RWPE1 (cell line): Measurements from ENCODE around the gene SCYL2.
"Not testable (repeated sequence)": the region's sequence is repeated elsewhere in the genome, so short reads cannot be mapped to it uniquely, and the experiment has no call there.

Experiments
- CTCF ChIA-PET: fragments of 350-600 bp; sonication (Branson Sonifier 250); formaldehyde crosslinking; extraction: SDS; loops from one replicate; lab custom pipeline; 2021; lab: Yijun Ruan, JAX
- POLR2A ChIA-PET: fragments of 400-600 bp; formaldehyde crosslinking; extraction: SDS; loops from one replicate; lab custom pipeline; 2020; ENCODE audit warnings: antibody characterized with exemption; ENCODE audit not compliant: low non-redundant PET; lab: Yijun Ruan, JAX
- DNase-seq: peaks from one replicate; pipeline ENCODE4 v3.0.0; 2012; ENCODE audit warnings: low spot score
- H3K27ac ChIP-seq: fragments of 450-650 bp; 2 replicates; pipeline ENCODE4 v1.5.1; 2017
- TF ChIP-seq, protein P1 (sequence below): fragments of 450-650 bp; conservative IDR thresholded peaks from 2 replicates; pipeline ENCODE4 v1.5.1; 2017; ENCODE audit warnings: low read depth, mild to moderate bottlenecking

Gene SCYL2, protein sequence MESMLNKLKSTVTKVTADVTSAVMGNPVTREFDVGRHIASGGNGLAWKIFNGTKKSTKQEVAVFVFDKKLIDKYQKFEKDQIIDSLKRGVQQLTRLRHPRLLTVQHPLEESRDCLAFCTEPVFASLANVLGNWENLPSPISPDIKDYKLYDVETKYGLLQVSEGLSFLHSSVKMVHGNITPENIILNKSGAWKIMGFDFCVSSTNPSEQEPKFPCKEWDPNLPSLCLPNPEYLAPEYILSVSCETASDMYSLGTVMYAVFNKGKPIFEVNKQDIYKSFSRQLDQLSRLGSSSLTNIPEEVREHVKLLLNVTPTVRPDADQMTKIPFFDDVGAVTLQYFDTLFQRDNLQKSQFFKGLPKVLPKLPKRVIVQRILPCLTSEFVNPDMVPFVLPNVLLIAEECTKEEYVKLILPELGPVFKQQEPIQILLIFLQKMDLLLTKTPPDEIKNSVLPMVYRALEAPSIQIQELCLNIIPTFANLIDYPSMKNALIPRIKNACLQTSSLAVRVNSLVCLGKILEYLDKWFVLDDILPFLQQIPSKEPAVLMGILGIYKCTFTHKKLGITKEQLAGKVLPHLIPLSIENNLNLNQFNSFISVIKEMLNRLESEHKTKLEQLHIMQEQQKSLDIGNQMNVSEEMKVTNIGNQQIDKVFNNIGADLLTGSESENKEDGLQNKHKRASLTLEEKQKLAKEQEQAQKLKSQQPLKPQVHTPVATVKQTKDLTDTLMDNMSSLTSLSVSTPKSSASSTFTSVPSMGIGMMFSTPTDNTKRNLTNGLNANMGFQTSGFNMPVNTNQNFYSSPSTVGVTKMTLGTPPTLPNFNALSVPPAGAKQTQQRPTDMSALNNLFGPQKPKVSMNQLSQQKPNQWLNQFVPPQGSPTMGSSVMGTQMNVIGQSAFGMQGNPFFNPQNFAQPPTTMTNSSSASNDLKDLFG

DNA sequence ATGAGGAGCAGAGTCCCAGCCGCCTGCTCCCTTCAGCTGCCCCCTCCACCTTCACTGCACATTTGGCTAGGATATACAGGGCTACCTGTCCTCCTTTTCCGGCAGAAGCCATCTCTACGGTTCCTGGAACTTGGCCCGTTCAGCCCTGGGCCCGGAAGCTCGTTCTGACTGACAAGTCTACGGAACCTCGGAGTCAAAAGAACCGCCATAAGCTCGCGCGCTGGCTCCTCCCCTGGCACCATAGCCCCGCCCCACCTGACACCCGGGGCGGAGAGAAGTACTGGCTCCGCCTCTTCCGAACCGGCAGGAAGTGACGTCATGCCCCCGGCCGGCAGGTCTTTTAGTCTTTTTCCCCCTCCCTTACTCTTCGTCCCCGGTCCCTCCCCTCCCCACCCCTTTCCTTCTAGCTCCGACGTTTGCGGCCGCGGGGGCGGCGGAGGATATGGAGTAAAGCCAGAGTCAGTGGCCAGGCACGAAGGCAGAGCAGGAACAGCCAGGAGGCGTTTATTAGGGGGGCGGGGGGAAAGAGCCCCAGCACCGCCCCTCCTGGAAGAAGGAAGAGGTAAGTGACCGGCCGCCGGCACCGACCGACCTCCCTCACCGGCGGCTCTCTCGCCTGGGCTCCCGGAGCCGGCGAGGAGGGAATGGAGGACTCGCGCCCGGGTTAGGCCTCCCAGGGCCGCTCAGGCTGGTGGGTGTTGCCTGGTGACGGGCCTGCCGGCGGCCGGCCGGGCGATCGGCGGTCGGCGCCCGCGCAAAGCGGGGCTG lies at the start of gene SCYL2, which contains the start of gene DEPDC4:
SCYL2 (plus strand) TSS at position 343 of the 768 bp plus-strand sequence. CDS start 15,794 bp downstream, outside the sequence.
DEPDC4 (minus strand) TSS at position 245 of the 768 bp plus-strand sequence; CDS start at position 242, 3 bp downstream.
- peak within 1 kb of the TSS; percentile 94 for H3K27ac ChIP-seq
- TF ChIP-seq, protein P1, sequence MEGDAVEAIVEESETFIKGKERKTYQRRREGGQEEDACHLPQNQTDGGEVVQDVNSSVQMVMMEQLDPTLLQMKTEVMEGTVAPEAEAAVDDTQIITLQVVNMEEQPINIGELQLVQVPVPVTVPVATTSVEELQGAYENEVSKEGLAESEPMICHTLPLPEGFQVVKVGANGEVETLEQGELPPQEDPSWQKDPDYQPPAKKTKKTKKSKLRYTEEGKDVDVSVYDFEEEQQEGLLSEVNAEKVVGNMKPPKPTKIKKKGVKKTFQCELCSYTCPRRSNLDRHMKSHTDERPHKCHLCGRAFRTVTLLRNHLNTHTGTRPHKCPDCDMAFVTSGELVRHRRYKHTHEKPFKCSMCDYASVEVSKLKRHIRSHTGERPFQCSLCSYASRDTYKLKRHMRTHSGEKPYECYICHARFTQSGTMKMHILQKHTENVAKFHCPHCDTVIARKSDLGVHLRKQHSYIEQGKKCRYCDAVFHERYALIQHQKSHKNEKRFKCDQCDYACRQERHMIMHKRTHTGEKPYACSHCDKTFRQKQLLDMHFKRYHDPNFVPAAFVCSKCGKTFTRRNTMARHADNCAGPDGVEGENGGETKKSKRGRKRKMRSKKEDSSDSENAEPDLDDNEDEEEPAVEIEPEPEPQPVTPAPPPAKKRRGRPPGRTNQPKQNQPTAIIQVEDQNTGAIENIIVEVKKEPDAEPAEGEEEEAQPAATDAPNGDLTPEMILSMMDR = no peak
- peak; percentile 98 for DNase-seq
- ChIA-PET CTCF (interaction anchor here (0.5 to 0.7 kb wide), 2 partner anchors 26 to 1000 kb away, joined by 3 read pairs; no protein-coding TSS in a partner anchor), POLR2A (interaction anchor here (0.7 to 1.0 kb wide), 3 partner anchors 12 to 66 kb away, joined by 3 to 4 read pairs (median 4); partner anchors contain the start of gene ACTR6)

DNA sequence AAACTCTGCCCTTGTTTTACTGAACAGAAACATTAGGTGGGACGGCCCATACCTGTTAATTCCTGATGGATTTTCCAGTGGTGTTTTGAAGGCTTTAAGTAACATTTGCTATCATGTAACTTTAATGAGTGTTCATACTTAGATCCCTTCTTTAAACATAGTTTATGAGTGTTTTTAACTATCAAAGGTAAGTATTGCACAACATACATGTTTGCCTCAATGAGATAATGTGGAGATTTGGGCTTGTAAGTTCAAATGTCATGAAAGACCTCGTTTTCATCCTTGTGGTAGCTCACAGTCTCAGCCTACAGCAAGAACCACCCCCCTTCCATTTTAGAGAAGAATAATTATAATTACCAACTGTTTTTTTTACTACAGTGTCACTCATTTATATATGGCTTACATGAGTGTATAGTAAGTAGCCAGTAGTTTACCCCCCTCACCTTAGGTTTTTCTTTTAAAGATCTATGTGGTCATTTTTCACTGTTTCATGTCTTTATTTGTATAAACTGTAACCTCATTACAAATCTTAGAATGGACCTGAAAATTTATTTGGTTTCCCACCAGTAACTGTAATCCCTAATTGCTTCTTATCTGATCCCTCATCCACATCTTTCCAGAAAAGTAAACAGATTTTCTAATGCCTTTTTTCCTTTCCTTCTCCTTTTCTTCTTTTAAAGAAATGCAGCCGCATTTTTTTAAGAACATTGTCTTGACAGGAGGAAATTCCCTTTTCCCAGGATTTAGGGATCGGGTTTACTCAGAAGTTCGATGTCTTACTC lies 47.5 kb upstream of the SCYL2 start:
- ChIA-PET CTCF (no interaction called here), POLR2A (no interaction called here)
- no peak overlapping the region for H3K27ac ChIP-seq
- no peak for DNase-seq
- TF ChIP-seq, protein P1 = no peak

DNA sequence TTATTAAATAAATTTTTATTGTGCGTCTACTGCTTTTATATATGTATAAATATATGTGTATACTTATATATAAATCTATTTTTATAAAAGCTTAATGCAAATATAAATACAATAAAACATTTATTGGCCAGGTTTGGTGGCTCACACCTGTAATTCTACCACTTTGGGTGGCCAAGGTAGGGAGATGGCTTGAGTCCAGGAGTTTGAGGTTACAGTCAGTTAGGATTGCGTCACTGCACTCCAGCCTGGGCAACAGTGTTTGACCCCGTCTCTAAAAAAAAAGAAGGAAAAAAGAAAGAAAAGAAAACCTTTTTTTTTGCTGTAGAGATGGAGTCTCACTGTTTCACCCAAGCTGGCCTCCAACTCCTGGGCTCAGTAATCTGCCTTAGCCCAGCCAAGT lies 45.5 kb upstream of the SCYL2 start:
- POLR2A ChIA-PET = no interaction called here
- no peak overlapping the region for H3K27ac ChIP-seq
- TF ChIP-seq, protein P1 = no peak
- no peak for DNase-seq
- CTCF ChIA-PET = no interaction called here

DNA sequence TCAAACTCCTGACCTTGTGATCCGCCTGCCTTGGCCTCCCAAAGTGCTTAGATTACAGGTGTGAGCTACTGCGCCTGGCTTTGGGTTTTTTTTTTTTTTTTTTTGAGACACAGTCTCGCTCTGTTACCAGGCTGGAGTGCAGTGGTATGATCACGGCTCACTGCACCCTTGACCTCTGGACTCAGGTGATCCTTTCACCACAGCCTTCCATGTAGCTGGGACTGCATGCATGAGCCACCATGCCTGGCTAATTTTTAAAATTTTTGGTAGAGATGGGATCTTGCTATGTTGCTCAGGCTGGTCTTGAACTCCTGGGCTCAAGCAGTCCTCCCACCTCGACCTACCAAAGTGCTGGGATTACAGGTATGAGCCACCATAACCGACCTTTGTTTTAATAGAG lies 44.8 kb upstream of the SCYL2 start:
- CTCF ChIA-PET, POLR2A ChIA-PET, DNase-seq, H3K27ac ChIP-seq: not testable (repeated sequence)

DNA sequence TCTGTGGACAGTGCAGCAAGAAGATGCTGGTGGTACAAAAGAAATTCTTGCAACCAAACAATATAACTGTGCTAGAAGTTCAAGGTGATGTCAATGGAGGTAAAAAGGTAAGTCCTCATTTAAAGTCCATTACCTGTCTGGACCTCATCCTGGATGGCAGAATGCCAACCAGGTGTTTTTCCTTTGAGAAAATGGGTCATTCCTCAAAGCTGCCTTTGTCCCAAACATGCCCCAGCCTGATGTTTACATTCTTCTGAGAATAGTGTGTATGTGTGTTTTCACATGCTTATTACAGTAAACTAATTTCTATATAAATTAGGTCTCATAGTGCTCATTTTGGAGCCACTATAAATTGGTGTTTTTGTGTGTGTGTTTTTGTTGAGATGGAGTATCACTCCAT lies 41.5 kb upstream of the SCYL2 start:
- ChIA-PET CTCF (no interaction called here), POLR2A (no interaction called here)
- peak; percentile 46 for DNase-seq
- TF ChIP-seq, protein P1 = no peak
- H3K27ac ChIP-seq = no peak overlapping the region
